ENCODE measurements around the gene E2F6.

GRCh38 chr2:11478899-11479605 is 13.1 kb upstream of the E2F6 start:
- TF ChIP-seq, protein P1, sequence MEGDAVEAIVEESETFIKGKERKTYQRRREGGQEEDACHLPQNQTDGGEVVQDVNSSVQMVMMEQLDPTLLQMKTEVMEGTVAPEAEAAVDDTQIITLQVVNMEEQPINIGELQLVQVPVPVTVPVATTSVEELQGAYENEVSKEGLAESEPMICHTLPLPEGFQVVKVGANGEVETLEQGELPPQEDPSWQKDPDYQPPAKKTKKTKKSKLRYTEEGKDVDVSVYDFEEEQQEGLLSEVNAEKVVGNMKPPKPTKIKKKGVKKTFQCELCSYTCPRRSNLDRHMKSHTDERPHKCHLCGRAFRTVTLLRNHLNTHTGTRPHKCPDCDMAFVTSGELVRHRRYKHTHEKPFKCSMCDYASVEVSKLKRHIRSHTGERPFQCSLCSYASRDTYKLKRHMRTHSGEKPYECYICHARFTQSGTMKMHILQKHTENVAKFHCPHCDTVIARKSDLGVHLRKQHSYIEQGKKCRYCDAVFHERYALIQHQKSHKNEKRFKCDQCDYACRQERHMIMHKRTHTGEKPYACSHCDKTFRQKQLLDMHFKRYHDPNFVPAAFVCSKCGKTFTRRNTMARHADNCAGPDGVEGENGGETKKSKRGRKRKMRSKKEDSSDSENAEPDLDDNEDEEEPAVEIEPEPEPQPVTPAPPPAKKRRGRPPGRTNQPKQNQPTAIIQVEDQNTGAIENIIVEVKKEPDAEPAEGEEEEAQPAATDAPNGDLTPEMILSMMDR (conservative IDR thresholded peaks at IDR 0.05; ENCODE audit: low read depth, low read length), result no peak
- no peak for TF ChIP-seq EZH2 (IDR thresholded peaks at IDR 0.05; ENCODE audit: borderline replicate concordance, low read depth, low read length, poor library complexity, severe bottlenecking)

All from A673 (cell line).